GM23338 (cell line): Measurements from ENCODE around the gene TSHZ2. TPM values are rescaled to one million over a fixed set of nuclear protein-coding genes. Genes with fewer than 3 reads are reported as not detected.
A peak's percentile ranks its signal among the peaks of the same experiment; 100 is the strongest.

ENCODE experiments used
- ATAC-seq: fragments of 200-7000 bp; cut with Tn5 transposase; 3 replicates; pipeline ENCODE4 v1.9.1; 2020
- DNase-seq: peaks from one replicate; pipeline ENCODE4 v3.0.0-alpha.2; 2015; ENCODE audit warnings: low spot score
- H2AFZ ChIP-seq: fragments of 200-600 bp; sonication (generic); 2 replicates; pipeline ENCODE4 v1.8.0; 2016; ENCODE audit warnings: antibody characterized with exemption, mild to moderate bottlenecking, moderate library complexity
- H3F3A ChIP-seq: fragments of 200-600 bp; sonication (generic); replicated peaks from 2 replicates; pipeline ENCODE4 v1.8.0; 2017; ENCODE audit warnings: antibody characterized with exemption, mixed run types, low read depth
- H3K27ac ChIP-seq: fragments of 200-600 bp; sonication (generic); 2 replicates; pipeline ENCODE4 v1.6.1; 2016; ENCODE audit warnings: low read depth
- H3K27me3 ChIP-seq: fragments of 200-600 bp; sonication (generic); 2 replicates; pipeline ENCODE4 v1.8.0; 2016; ENCODE audit warnings: mild to moderate bottlenecking, mixed run types, moderate library complexity; ENCODE audit not compliant: insufficient read depth
- H3K36me3 ChIP-seq: fragments of 200-600 bp; sonication (generic); 2 replicates; pipeline ENCODE4 v1.8.0; 2016; ENCODE audit warnings: mild to moderate bottlenecking; ENCODE audit not compliant: insufficient read depth
- H3K4me1 ChIP-seq: fragments of 200-600 bp; sonication (generic); 2 replicates; pipeline ENCODE4 v1.8.0; 2016; ENCODE audit warnings: mild to moderate bottlenecking, moderate library complexity; ENCODE audit not compliant: insufficient read depth
- H3K4me2 ChIP-seq: fragments of 200-600 bp; sonication (generic); 2 replicates; pipeline ENCODE4 v1.7.1; 2017; ENCODE audit warnings: mixed run types
- H3K4me3 ChIP-seq: fragments of 200-600 bp; sonication (generic); 2 replicates; pipeline ENCODE4 v1.6.1; 2016; ENCODE audit warnings: mixed run types
- H3K79me2 ChIP-seq: fragments of 200-600 bp; sonication (generic); replicated peaks from 2 replicates; pipeline ENCODE4 v1.8.0; 2017; ENCODE audit warnings: mild to moderate bottlenecking; ENCODE audit not compliant: insufficient read depth
- H3K9me2 ChIP-seq: fragments of 200-600 bp; sonication (generic); 2 replicates; pipeline ENCODE4 v1.8.0; 2017; ENCODE audit not compliant: insufficient read depth
- H4K20me1 ChIP-seq: fragments of 200-600 bp; sonication (generic); replicated peaks from 2 replicates; pipeline ENCODE4 v1.8.0; 2017; ENCODE audit warnings: mild to moderate bottlenecking; ENCODE audit not compliant: insufficient read depth
- H3K27ac Mint-ChIP-seq: 2 replicates; pipeline ENCODE4 v1.8.0; 2020; ENCODE audit warnings: inconsistent platforms, mild to moderate bottlenecking, moderate library complexity, mixed read lengths
- H3K27me3 Mint-ChIP-seq: 3 replicates; pipeline ENCODE4 v1.8.0; 2022; ENCODE audit warnings: low read depth, mild to moderate bottlenecking, moderate library complexity, mixed read lengths, inconsistent platforms; ENCODE audit not compliant: insufficient read depth, poor library complexity
- H3K36me3 Mint-ChIP-seq: 3 replicates; pipeline ENCODE4 v1.8.0; 2021; ENCODE audit warnings: low read depth, mild to moderate bottlenecking, inconsistent platforms, moderate library complexity, mixed read lengths
- H3K4me1 Mint-ChIP-seq: 3 replicates; pipeline ENCODE4 v1.8.0; 2020; ENCODE audit warnings: mild to moderate bottlenecking, inconsistent platforms, mixed read lengths
- H3K4me3 Mint-ChIP-seq: 3 replicates; pipeline ENCODE4 v1.8.0; 2021; ENCODE audit warnings: moderate library complexity, mild to moderate bottlenecking, inconsistent platforms, mixed read lengths
- H3K9me3 Mint-ChIP-seq: 3 replicates; pipeline ENCODE4 v1.8.0; 2020; ENCODE audit warnings: moderate library complexity, mild to moderate bottlenecking, inconsistent platforms, mixed read lengths
- CREB1 ChIP-seq: fragments of 250-450 bp; sonication (Bioruptor Pico); IDR thresholded peaks from 2 replicates; pipeline ENCODE4 v1.5.0; 2020; ENCODE audit warnings: low read depth, mild to moderate bottlenecking, moderate library complexity
- EZH2 ChIP-seq: fragments of 200-600 bp; sonication (generic); IDR thresholded peaks from one replicate; pipeline ENCODE4 v1.8.0; 2017; ENCODE audit warnings: antibody characterized with exemption, mild to moderate bottlenecking, low read depth; ENCODE audit not compliant: unreplicated experiment
- EZH2phosphoT487 ChIP-seq: fragments of 200-600 bp; sonication (generic); IDR thresholded peaks from one replicate; pipeline ENCODE4 v1.8.1; 2018; ENCODE audit warnings: antibody characterized with exemption; ENCODE audit not compliant: unreplicated experiment
- JUNB ChIP-seq: IDR thresholded peaks from one replicate; pipeline ENCODE4 v1.6.1; 2016; ENCODE audit warnings: antibody characterized with exemption; ENCODE audit not compliant: unreplicated experiment
- NANOG ChIP-seq: IDR thresholded peaks from 2 replicates; pipeline ENCODE4 v1.6.1; 2016; ENCODE audit warnings: antibody characterized with exemption, borderline replicate concordance
- POLR2AphosphoS5 ChIP-seq: IDR thresholded peaks from 2 replicates; pipeline ENCODE4 v1.6.1; 2016; ENCODE audit warnings: antibody characterized with exemption, low read depth
- STAT1 ChIP-seq: IDR thresholded peaks from one replicate; pipeline ENCODE4 v1.6.1; 2016; ENCODE audit warnings: antibody characterized with exemption; ENCODE audit not compliant: unreplicated experiment
- ZNF114 ChIP-seq: fragments of 250-450 bp; sonication (Bioruptor Pico); IDR thresholded peaks from 2 replicates; pipeline ENCODE4 v1.5.0; 2020; ENCODE audit warnings: mild to moderate bottlenecking, moderate library complexity
- ZNF331 ChIP-seq: fragments of 250-450 bp; sonication (Bioruptor Pico); IDR thresholded peaks from 2 replicates; pipeline ENCODE4 v1.5.0; 2020; ENCODE audit warnings: low read depth, mild to moderate bottlenecking, moderate library complexity
- polyA plus RNA-seq: library from polyadenylated mRNA; unstranded; fragments of >200 nt; fragmentation: Nextera tagmentation; extraction: Ambion mirVana; gene quantifications from 2 replicates; pipeline ENCODE4 v1.2.1, GENCODE V29; 2016
- total RNA-seq: library from RNA; depleted of rRNA; stranded (reverse); fragments of >200 nt; shearing (Covaris generic); gene quantifications from 2 replicates; pipeline ENCODE4 v1.2.3, GENCODE V29; 2014
- TF ChIP-seq, protein P1 (sequence below): IDR thresholded peaks from one replicate; pipeline ENCODE4 v1.6.1; 2018; ENCODE audit warnings: antibody characterized with exemption; ENCODE audit not compliant: unreplicated experiment
- TF ChIP-seq, protein P2 (sequence below), 2 experiments: fragments of 200-600 bp in 1 of 2; sonication (generic) in 1 of 2; conservative IDR thresholded peaks; 2 replicates each; pipeline versions ENCODE4 v1.5.1 to v1.6.1; 2016 to 2017; ENCODE audit warnings: antibody characterized with exemption in 2 of 2, low read depth in 2 of 2, mild to moderate bottlenecking in 2 of 2, moderate library complexity in 1 of 2
- TF ChIP-seq, protein P3 (sequence below): IDR thresholded peaks from 2 replicates; pipeline ENCODE4 v1.6.1; 2016; ENCODE audit warnings: antibody characterized with exemption

TSHZ2 gene
- total and polyA plus RNA-seq, 2 experiments from 2014 or later = 0.49 to 1.3 TPM

DNA sequence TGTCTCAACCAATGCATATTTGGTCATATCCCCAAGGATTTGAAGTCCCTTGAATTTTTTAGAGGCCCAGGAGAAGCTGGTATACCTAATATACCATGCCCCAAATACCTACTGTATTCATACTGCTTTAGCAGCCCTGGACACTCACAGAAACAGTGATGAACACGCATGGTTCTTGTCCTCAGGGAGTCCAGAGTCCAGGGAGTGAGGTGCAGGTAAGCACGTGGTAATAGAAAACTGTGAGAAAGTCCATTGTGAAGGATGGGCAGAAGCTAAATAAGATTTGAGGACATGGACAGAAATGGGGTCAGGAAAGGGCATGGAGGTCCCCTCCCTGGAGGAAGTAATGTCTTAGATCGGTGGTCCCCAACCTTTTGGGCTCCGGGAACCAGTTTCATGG lies 85.4 kb downstream of the TSHZ2 start:
- TF ChIP-seq CREB1 (CRISPR knock-in tag) (no peak), EZH2 (no peak)
- TF ChIP-seq, protein P1, sequence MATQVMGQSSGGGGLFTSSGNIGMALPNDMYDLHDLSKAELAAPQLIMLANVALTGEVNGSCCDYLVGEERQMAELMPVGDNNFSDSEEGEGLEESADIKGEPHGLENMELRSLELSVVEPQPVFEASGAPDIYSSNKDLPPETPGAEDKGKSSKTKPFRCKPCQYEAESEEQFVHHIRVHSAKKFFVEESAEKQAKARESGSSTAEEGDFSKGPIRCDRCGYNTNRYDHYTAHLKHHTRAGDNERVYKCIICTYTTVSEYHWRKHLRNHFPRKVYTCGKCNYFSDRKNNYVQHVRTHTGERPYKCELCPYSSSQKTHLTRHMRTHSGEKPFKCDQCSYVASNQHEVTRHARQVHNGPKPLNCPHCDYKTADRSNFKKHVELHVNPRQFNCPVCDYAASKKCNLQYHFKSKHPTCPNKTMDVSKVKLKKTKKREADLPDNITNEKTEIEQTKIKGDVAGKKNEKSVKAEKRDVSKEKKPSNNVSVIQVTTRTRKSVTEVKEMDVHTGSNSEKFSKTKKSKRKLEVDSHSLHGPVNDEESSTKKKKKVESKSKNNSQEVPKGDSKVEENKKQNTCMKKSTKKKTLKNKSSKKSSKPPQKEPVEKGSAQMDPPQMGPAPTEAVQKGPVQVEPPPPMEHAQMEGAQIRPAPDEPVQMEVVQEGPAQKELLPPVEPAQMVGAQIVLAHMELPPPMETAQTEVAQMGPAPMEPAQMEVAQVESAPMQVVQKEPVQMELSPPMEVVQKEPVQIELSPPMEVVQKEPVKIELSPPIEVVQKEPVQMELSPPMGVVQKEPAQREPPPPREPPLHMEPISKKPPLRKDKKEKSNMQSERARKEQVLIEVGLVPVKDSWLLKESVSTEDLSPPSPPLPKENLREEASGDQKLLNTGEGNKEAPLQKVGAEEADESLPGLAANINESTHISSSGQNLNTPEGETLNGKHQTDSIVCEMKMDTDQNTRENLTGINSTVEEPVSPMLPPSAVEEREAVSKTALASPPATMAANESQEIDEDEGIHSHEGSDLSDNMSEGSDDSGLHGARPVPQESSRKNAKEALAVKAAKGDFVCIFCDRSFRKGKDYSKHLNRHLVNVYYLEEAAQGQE = no peak
- Mint-ChIP-seq H3K9me3 (no peaks in the 10 kb centered on the region), H3K4me3 (no peak overlapping the region), H3K36me3 (no peaks in the 10 kb centered on the region), H3K4me1 (peaks cover 7% of the 10 kb centered on the region; the same call in 1 of the 3 replicates), H3K27ac (no peak overlapping the region), H3K27me3 (no peaks in the 10 kb centered on the region)
- no peak for ATAC-seq
- Histone ChIP-seq H3K9me2 (0 out of 2 replicates have a peak, but pooled peaks cover 4% of the 10 kb centered on the region), H3K27ac (no peak overlapping the region), H3F3A (no peaks in the 10 kb centered on the region), H3K27me3 (no peaks in the 10 kb centered on the region), H3K79me2 (no peaks in the 10 kb centered on the region), H3K4me3 (no peak overlapping the region), H3K4me1 (no peaks in the 10 kb centered on the region), H4K20me1 (no peaks in the 10 kb centered on the region), H2AFZ (no peak overlapping the region), H3K36me3 (no peaks in the 10 kb centered on the region), H3K4me2 (no peak overlapping the region)
- no peak for DNase-seq

- no peaks in the 10 kb centered on the region for H3K36me3 Mint-ChIP-seq
- H3K4me3 Mint-ChIP-seq = no peak overlapping the region
- Histone ChIP-seq H3K4me2 (no peak overlapping the region), H3K36me3 (no peaks in the 10 kb centered on the region), H3K4me3 (no peak overlapping the region), H3K27me3 (no peaks in the 10 kb centered on the region), H3K79me2 (no peaks in the 10 kb centered on the region), H2AFZ (no peak overlapping the region), H3K9me2 (0 out of 2 replicates have a peak, but pooled peaks cover 4% of the 10 kb centered on the region), H3K4me1 (no peaks in the 10 kb centered on the region), H4K20me1 (no peaks in the 10 kb centered on the region), H3K27ac (no peak overlapping the region), H3F3A (no peaks in the 10 kb centered on the region)
- peaks cover 10% of the 10 kb centered on the region; the same call in 2 of the 3 replicates for H3K4me1 Mint-ChIP-seq
- peak overlapping the region; percentile 48; the same call in 1 of the 2 replicates for H3K27ac Mint-ChIP-seq
- DNase-seq = no peak
- no peaks in the 10 kb centered on the region for H3K27me3 Mint-ChIP-seq
- ATAC-seq = no peak
- no peaks in the 10 kb centered on the region for H3K9me3 Mint-ChIP-seq
- TF ChIP-seq, protein P2, sequence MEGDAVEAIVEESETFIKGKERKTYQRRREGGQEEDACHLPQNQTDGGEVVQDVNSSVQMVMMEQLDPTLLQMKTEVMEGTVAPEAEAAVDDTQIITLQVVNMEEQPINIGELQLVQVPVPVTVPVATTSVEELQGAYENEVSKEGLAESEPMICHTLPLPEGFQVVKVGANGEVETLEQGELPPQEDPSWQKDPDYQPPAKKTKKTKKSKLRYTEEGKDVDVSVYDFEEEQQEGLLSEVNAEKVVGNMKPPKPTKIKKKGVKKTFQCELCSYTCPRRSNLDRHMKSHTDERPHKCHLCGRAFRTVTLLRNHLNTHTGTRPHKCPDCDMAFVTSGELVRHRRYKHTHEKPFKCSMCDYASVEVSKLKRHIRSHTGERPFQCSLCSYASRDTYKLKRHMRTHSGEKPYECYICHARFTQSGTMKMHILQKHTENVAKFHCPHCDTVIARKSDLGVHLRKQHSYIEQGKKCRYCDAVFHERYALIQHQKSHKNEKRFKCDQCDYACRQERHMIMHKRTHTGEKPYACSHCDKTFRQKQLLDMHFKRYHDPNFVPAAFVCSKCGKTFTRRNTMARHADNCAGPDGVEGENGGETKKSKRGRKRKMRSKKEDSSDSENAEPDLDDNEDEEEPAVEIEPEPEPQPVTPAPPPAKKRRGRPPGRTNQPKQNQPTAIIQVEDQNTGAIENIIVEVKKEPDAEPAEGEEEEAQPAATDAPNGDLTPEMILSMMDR (conservative IDR thresholded peaks at IDR 0.05; ENCODE audit: low read depth in 2 of 2) = no peak
- TF ChIP-seq, protein P3, sequence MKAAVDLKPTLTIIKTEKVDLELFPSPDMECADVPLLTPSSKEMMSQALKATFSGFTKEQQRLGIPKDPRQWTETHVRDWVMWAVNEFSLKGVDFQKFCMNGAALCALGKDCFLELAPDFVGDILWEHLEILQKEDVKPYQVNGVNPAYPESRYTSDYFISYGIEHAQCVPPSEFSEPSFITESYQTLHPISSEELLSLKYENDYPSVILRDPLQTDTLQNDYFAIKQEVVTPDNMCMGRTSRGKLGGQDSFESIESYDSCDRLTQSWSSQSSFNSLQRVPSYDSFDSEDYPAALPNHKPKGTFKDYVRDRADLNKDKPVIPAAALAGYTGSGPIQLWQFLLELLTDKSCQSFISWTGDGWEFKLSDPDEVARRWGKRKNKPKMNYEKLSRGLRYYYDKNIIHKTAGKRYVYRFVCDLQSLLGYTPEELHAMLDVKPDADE = no peak
- TF ChIP-seq, protein P1 = no peak
- TF ChIP-seq ZNF331 (CRISPR knock-in tag) (no peak), ZNF114 (CRISPR knock-in tag) (no peak), STAT1 (no peak), NANOG (no peak), EZH2 (no peak), POLR2AphosphoS5 (no peak), CREB1 (CRISPR knock-in tag) (no peak), JUNB (no peak), EZH2phosphoT487 (no peak)
These were observed 87.7 kb downstream of the TSHZ2 start for GRCh38 chr20:53059848-53060247.
